RCC 7860 (cell line): Measurements from ENCODE around the gene SYT12.
"Not testable (repeated sequence)": the region's sequence is repeated elsewhere in the genome, so short reads cannot be mapped to it uniquely, and the experiment has no call there.

Experiments
- DNase-seq: peaks from one replicate; pipeline ENCODE4 v3.0.0-alpha.2; 2015; ENCODE audit warnings: low spot score
- FAIRE-seq: peaks from 2 replicates; lab custom pipeline; 2012; peaks lifted over from hg19 to GRCh38; lab: Jason Lieb, UNC

SYT12 gene, protein sequence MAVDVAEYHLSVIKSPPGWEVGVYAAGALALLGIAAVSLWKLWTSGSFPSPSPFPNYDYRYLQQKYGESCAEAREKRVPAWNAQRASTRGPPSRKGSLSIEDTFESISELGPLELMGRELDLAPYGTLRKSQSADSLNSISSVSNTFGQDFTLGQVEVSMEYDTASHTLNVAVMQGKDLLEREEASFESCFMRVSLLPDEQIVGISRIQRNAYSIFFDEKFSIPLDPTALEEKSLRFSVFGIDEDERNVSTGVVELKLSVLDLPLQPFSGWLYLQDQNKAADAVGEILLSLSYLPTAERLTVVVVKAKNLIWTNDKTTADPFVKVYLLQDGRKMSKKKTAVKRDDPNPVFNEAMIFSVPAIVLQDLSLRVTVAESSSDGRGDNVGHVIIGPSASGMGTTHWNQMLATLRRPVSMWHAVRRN

DNA sequence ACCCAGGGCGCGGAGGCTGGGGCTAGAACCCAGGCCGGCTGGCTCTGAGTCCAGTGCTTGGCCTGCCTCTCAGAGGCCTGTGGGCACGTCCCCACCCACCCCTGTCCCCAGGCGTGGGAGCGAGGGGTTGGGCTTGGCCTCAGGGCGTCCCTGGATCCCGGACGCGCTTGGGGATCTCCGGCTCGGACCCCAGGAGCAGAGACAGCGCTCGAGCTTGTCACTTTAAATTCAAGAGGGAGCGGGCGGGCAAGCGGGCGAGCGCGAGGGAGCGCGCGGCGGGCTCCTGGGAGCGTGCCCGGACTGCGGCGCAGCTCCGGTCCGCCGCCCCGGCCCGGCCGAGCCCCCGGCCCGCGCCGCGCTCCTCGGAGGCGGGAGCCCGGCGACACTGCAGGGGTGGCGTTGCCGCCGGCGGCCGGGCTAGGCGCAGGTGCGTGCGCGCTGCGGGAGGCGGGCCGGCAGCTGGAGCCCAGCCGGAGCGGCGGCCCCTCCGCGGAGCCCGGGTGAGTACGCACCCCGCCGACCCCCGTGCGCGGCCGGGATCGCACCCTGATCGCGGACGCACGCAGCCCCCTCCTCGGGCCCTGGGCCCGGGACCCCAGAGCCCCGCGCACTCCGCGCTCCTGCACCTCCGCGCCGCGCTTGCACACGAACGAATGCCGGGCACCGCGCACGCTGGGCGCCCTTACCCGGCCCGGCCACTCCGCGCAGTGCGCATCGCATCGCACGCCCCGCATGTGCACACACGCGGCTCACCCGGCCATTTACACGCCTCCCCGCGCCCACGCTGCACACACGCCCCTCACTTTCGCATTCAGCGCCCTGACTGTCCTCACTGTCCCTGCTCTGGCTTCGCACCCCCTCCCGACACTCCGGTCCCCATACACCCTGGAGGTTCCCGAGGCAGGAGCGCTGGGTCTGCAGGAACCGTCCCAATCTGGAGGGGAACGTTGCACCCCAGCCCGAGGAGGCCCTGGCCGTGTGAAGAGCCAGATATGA is at the start of gene SYT12:
Gene SYT12, plus strand, starts transcription at position 174 of the 996 bp plus-strand sequence. CDS start 7,011 bp downstream, outside the sequence.
- DNase-seq (no peak), FAIRE-seq (no peak)

DNA sequence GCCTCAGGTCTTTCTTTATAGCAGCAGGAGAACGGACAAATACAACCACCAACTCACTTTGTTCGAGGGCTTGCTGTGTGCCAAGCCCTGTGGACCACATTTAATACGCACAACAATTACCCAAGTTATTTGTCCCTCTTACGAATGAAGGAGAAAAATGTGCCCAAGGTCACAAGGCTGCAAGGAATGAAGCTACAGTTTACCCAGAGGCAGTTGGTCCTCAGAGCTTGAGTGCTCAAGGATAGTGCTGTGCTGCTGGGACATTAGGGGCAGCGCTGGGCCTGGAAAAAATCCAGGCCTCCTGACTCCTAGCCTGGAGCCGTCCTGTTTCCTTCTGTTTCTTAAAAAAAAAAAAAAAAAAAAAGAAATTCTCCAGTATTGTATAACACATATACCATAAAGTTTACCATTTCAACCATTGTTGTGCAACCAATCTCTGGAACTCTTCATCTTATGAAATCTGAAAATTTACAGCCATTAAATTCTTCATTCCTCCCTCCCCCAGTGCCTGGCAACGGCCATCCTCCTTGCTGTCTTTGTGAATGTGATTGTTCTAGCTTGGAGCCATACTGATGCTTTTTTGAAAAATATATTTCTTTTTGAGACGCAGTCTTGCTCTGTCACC is 48.9 kb upstream of the SYT12 start:
- FAIRE-seq (no peak), DNase-seq (no peak)

DNA sequence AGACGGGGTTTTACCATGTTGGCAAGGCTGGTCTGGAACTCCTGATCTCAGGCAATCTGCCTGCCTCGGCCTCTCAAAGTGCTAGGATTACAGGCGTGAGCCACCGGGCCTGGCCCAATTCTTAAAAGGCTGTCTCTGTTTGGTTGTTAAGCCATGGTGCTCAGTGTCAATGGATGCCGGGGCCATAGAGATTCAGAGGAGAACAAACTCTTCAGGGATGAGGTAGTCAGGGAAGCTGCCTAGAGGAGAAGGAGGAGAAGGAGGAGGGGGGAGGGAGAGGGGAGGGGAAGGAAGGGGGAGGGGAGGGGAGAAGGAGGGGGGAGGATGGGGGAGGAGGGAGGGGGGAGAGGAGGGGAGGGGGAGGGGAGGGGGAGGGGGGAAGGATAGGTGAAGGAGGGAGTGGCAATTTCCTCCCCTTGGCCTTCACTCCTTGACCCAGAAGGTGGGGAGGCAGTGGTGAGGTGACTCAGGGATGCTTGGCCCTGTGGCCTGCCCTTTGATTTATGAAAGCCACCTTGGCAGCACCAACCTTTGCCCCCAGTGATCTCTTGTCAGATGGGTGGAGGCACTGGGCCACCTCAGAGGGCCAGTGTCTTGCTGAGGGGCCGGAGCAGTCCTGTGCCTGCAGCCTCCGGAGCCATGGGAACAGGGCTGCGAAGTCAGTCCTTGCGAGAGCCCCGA is 48.1 kb upstream of the SYT12 start, which contains the start of gene C11orf86:
Gene C11orf86, plus strand, starts transcription at position 581 of the 681 bp plus-strand sequence. Its CDS starts 59 bp downstream, at position 640.
- FAIRE-seq (no peak), DNase-seq (peak; percentile 80)

DNA sequence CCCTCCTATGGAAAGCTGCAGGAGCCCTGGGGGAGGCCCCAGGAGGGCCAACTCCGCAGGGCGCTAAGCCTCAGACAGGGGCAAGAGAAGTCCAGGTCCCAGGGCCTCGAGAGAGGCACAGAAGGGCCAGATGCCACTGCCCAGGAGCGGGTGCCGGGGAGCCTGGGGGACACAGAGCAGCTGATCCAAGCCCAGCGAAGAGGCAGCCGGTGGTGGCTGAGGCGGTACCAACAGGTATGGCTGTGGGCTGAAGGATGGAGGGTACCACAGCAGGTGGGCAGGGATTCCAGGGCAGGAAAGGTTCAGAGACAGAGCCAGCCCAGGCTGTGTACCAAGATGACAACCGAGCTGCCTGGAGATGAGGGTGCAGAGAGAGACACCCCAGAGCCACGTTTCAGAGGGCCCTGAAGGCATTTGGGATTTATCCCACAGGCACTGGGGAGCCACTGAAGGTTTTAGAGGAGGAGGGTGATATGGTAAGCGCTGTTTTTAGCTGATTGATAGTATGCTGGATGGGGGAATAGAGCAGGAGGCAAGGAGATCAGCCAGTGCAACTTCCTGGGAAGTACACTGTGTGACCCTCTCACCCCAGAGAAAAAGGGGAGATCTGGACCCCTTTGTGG is 47.4 kb upstream of the SYT12 start:
- DNase-seq: no peak
- FAIRE-seq: no peak

DNA sequence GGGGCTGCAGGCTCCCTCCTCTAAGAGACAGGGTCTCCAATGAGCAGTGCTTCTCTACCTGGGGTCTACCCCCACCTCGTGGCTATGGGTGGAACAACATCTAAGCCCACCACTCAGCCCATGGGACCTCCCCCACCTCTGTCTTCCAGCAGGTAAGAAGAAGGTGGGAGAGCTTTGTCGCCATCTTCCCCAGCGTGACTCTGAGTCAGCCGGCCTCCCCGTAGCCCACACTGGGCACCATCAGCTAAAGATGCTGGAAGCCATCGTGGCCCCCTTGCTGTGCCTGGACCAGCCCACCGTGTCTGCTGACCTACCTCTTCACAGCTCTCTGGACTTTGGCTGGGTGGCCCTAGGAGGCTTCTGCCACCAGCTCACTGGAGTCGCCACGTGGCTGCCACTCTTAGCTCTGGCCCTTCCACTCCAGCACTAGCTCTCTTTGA is 46.9 kb upstream of the SYT12 start:
- no peak for DNase-seq
- FAIRE-seq: no peak

DNA sequence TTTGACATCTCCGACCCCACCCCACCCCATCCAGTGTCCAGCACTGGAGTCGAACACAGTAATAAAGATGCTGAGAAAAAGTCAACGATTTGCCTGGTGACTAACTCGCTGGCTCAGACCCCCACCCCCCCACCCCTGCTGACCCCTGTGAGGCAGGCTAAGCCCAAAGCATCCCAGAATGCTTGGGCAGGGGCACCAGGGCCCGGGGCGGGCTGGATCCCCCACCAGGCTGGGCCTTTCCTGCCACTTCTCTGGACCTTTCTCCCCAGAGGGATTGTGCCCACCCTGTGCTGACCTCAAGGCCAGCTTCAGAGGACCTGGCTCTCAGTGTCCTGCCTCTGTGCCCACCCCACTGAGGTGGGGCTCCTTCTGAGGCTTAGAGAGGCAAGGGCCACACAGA is 46.0 kb upstream of the SYT12 start:
- FAIRE-seq (no peak), DNase-seq (no peak)

DNA sequence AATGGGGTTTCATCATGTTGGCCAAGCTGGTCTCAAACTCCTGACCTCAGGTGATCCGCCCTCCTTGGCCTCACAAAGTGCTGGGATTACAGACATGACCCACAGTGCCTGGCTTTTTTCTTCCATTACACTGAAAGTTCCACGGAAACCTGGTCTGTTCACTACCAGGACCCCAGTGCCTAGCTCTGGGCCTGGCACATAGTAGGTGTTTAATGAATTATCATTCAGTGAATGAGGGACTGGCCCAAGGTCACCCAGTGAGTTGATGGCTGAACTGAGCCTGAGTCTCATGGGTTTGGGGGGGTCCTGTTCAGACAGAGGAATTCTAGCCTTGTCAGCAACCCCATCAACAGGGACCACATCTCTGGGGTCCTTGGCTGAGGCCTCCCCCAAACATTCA is 44.7 kb upstream of the SYT12 start:
- DNase-seq (no peak), FAIRE-seq (no peak)

DNA sequence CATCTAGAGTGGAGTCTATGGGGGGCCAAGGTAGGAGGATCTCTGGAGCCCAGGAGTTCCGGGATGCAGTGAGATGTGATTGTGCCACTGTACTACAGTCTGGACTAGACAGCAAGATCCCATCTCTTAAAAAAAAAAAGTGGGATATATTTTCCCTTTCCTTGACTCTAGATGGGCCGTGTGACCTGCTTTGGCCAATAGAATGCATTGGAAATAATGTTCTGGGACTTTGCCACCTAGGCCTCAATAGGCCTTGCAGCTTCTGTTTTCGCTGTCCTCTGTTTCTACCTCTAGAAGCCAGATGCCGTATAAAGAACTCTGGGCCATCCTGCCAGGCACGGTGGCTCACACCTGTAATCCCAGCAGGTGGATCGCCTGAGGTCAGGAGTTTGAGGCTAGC is 44.2 kb upstream of the SYT12 start:
- FAIRE-seq: no peak
- no peak for DNase-seq

DNA sequence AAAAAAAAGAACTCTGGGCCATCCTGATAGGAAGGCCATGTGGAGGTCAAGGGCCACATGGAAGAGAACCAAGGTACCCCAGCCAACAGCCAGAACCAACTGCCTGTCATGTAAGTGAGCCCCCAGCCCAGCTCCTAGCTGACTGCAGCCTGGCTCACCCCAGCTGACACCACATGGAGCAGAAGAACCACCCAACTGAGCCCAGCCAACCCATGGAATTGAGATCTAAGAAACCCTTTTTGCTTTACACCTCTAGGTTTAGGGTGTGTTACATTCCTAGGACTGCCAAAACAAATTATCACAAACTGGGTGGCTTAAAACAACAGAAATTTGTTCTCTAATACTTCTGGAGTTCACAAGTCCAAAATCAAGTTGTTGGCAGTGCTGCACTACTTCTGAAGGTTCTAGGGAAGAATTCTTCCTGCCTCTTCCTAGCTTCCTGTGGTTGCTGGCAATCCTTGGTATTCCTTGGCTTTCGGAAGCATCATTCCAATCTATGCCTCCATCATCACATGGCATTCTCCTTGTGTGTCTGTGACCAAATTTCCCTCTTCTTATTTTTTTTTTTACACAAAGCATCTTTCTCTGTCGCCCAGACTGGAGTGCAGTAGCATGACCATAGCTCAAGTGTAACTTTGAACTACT is 43.5 kb upstream of the SYT12 start:
- DNase-seq: no peak
- no peak for FAIRE-seq

DNA sequence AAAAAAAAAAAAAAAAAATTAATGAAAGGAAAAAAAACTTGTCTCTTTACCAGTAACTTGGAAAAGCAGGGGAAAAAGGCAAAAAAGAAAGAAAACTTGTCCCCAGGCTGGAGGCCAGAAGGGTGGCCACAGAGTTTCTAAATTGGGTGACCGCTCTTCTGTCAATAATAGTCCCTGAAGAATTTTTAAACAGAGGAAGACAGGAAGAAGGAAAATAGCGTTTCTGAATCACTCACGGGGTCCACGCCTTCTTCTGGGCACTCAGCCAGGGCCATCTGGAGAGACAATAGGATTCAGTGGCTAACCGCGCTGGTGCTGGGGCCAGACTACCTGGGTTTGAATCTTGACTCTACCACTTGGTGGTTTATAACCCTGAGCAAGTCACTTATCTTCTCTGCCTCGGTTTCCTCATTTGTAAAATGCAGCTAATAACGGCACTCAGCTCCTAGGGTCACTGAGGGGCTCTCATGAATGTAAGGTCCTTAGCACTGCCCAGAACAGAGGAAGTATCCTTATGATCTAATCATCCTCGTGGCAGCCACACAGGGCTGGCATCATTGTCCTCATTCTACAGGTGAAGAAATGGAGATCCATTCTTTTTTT is 40.9 kb upstream of the SYT12 start:
- DNase-seq (peak; percentile 88), FAIRE-seq (peak; percentile 93)

DNA sequence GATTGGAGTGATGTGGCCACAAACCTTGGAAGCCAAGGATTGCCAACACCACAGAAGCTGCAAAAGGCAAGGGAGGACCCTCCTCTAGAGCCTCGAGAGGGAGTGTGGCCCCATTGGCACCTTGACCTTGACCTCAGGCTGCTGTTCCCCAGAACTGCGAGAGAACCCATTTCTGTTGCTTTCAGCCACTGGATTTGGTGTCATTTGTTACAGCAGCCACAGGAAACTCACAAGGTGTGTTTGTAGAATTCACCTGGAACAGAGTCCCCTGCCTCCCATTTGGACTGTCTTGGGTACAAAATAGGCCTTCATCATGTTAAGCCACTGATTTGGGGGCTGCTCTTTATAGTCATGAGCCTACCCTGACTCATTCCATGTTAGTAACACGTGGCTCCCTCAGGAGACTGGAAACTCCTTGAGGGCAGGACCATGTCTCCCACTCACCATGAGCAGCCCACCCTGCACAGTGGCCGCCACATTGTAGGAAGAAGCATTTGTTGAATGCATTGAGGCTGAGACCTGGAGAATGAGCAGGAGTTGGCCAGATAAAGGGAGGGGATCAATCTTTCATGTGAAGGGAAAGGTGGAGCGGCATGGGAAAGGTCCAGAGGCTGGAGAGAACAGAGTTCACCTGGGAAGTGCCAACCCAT is 39.5 kb upstream of the SYT12 start:
- DNase-seq: no peak
- no peak for FAIRE-seq

DNA sequence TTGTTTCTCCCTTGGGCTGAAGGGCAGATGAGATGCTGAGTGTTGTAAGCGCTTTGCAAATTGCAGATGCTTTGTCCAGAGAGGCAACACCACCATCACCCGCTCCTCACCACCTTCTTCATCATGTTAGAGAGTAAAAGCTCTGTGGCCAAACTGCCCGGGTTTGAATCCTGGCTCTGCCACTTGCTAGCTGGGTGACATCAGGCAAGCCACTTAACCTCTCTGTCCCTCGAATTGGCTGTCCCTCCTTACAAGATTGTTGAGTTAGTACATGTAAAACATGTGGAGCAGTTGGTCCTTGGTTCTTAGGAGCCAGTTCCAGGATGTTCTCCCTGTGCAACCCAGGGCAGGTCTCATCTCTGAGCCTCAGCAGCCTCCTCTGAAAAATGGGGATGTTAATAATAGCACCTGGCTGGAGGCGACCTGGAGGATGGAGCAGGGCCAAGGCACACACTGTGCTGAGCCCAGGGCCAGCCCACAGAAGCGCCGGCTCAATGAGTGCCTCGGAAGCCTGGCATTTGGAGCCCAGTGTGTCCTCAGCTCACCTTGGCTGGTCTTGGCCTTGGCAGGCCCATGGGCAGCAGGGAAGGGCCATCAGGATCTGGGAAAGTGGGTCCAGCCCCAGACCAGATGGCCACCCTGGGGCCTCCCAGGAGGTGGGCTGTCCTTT is 37.3 kb upstream of the SYT12 start:
- no peak for FAIRE-seq
- DNase-seq: no peak

DNA sequence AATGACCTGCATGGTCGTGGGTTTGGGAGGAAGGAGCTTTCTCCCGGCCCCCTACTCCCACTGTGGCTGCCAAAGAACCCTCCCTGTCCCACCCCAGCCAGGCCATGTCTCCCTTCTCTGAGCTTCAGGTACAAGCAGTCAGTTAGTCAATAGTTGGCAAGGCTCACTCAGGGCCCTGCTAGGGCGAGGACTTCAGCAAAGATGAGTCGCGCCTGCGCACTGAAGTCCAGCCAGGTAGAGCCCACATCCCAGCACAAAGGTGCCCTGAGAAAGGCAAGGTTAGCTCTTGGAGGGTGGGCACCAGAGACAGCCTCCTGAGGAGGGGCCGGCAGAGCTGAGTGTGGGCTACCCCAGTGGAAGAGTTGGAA is 36.8 kb upstream of the SYT12 start:
- DNase-seq: no peak
- FAIRE-seq: no peak

DNA sequence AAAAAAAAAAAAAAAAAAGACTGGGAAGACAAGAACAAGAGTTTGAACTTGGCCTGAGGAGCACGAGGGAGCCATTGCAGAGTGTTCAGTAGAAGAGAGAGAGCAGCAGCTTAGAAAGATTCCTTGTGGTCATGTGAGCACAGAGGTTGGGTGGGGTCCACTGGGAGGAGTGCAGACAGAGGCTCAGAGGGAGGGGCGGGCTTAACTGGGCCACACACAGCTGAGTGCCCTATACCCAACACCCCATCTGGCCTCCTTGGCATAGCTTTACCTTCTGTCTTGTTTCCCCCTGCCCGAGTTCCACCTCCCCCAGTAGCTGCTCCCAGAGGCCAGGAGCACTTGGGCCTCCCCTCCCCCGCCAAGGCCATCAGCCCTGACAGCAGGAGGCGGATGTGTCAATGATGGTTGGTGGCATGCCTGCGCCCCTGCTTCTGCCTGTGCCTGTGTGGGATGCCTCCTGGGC is 35.7 kb upstream of the SYT12 start:
- DNase-seq: no peak
- no peak for FAIRE-seq

DNA sequence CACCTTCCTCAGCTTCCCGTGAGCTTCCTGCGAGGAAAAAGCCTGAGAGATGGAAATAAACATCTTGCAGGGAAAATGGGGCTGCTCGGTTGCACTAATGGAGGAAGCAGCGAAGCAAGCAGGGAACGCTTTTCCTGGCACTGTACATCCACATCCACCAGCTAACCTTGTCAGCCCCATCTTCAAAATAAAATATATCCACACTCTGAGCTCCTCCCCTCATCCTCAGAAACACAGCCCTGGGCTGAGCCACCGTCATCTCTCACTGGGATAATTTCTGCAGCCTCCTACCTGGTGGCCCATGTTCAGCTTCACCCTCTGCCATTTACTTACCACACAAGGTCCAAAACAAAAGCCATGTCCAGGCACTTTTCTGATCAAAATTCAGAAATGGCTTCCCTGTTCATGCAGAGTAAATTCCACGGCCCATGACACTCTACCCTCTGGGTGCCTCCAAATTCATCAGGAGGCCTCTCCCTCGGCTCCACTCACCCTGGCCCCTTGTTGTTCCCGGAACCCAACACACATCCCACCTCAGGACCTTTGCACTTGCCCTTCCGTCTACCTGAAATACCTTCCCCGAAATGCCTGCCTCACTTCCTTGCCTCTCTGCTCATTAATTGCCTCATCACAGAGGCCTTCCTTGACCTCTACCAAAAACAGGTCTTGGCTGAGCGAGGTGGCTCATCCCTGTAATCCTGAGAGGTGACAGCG is 34.9 kb upstream of the SYT12 start:
- DNase-seq (no peak), FAIRE-seq (no peak)

DNA sequence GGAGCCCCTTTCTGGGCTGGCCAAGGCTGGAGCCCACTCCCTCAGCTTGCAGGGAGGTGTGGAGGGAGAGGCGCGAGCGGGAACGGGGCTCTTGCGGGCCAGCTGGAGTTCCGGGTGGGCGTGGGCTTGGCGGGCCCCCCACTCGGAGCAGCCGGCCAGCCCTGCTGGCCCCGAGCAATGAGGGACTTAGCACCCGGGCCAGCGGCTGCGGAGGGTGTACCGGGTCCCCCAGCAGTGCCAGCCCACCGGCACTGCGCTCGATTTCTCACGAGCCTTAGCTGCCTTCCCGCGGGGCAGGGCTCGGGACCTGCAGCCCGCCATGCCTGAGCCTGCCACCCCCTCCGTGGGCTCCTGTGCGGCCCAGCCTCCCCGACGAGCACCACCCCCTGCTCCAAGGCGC is 34.2 kb upstream of the SYT12 start:
- not testable (repeated sequence) for FAIRE-seq, DNase-seq

DNA sequence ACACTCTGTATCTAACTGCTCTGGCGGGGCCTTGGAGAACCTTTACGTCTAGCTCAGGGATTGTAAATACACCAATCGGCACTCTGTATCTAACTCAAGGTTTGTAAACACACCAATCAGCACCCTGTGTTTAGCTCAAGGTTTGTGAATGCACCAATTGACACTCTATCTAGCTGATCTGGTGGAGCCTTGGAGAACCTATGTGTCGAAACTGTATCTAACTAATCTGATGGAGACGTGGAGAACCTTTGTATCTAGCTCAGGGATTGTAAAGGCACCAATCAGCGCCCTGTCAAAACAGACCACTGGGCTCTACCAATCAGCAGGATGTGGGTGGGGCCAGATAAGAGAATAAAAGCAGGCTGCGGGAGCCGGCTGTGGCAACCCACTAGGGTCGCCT is 33.6 kb upstream of the SYT12 start:
- not testable (repeated sequence) for DNase-seq, FAIRE-seq
